ENCODE measurements around the gene GSG1L.

The GSG1L gene

DNA sequence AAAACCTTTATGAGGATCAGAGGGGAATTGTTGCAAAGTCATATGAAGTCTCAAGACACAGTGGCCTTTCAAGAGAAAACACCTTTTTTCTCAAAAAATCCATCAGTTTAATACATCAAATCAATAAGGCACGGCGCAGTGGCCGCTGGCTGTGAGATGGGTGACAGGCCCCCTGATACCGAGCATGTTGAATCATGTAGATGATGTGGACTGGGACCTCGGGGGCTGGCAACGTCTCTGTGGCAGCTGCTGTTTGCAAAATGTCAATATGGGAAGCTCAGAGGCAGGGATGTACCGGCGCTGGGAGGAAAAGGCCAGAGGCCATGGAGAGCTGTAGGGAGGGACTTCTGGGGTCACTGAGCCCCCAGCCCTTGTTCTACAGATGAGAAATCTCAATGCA, 169.1 kb downstream of the GSG1L start:
- DNase-seq: no peak
- H3K4me3 ChIP-seq (ENCODE audit: low read depth, low read length): no peak overlapping the region
- TF ChIP-seq, protein P1, sequence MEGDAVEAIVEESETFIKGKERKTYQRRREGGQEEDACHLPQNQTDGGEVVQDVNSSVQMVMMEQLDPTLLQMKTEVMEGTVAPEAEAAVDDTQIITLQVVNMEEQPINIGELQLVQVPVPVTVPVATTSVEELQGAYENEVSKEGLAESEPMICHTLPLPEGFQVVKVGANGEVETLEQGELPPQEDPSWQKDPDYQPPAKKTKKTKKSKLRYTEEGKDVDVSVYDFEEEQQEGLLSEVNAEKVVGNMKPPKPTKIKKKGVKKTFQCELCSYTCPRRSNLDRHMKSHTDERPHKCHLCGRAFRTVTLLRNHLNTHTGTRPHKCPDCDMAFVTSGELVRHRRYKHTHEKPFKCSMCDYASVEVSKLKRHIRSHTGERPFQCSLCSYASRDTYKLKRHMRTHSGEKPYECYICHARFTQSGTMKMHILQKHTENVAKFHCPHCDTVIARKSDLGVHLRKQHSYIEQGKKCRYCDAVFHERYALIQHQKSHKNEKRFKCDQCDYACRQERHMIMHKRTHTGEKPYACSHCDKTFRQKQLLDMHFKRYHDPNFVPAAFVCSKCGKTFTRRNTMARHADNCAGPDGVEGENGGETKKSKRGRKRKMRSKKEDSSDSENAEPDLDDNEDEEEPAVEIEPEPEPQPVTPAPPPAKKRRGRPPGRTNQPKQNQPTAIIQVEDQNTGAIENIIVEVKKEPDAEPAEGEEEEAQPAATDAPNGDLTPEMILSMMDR (IDR thresholded peaks at IDR 0.05; ENCODE audit: low read depth, low read length): no peak
- peaks cover 8% of the 10 kb centered on the region for H3K9me3 ChIP-seq (ENCODE audit: severe bottlenecking)
- no peaks in the 10 kb centered on the region for H3K36me3 ChIP-seq
- no peak overlapping the region for H3K27ac ChIP-seq
- no peaks in the 10 kb centered on the region for H3K27me3 ChIP-seq (ENCODE audit: insufficient read depth, low read depth, severe bottlenecking)

DNA sequence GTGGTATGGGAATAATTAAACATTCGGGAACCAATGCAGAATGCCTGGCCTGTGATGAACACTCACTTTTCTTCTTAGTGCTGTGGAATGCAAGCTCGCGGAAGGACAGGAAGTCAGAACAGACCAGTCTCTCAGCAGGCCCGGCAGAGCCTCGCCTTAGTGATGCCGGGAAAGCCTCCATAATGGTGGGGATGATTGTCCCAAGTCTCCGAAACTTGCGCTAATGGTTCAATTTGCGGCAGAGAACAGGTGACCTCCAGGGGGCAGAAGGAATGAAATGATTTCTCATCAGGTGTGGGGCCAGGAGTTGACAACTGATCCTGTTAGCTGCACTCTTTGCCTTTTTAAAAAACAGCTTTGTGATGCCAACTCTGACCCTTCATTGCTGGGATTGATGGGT, 170.6 kb downstream of the GSG1L start:
- no peak overlapping the region for H3K4me3 ChIP-seq (ENCODE audit: low read depth, low read length)
- TF ChIP-seq, protein P1 (IDR thresholded peaks at IDR 0.05; ENCODE audit: low read depth, low read length): peak; percentile 45
- H3K27ac ChIP-seq: no peak overlapping the region
- no peak for DNase-seq
- peaks cover 8% of the 10 kb centered on the region for H3K9me3 ChIP-seq (ENCODE audit: severe bottlenecking)
- H3K36me3 ChIP-seq: no peaks in the 10 kb centered on the region
- no peaks in the 10 kb centered on the region for H3K27me3 ChIP-seq (ENCODE audit: insufficient read depth, low read depth, severe bottlenecking)

- TF ChIP-seq, protein P1 (IDR thresholded peaks at IDR 0.05; ENCODE audit: low read depth, low read length): no peak
- Histone ChIP-seq H3K27me3 (ENCODE audit: insufficient read depth, low read depth, severe bottlenecking) (no peaks in the 10 kb centered on the region), H3K27ac (no peak overlapping the region), H3K9me3 (ENCODE audit: severe bottlenecking) (no peaks in the 10 kb centered on the region), H3K4me3 (ENCODE audit: low read depth, low read length) (no peak overlapping the region), H3K36me3 (no peaks in the 10 kb centered on the region)
- no peak for DNase-seq
Measured at GRCh38 chr16:27890866-27891265, 172.6 kb downstream of the GSG1L start.

GRCh38 chr16:27890006-27890405, 173.5 kb downstream of the GSG1L start:
- no peaks in the 10 kb centered on the region for H3K36me3 ChIP-seq
- H3K27ac ChIP-seq: no peak overlapping the region
- TF ChIP-seq, protein P1 (IDR thresholded peaks at IDR 0.05; ENCODE audit: low read depth, low read length): no peak
- H3K9me3 ChIP-seq (ENCODE audit: severe bottlenecking): no peaks in the 10 kb centered on the region
- no peaks in the 10 kb centered on the region for H3K27me3 ChIP-seq (ENCODE audit: insufficient read depth, low read depth, severe bottlenecking)
- H3K4me3 ChIP-seq (ENCODE audit: low read depth, low read length): no peak overlapping the region
- no peak for DNase-seq

DNA sequence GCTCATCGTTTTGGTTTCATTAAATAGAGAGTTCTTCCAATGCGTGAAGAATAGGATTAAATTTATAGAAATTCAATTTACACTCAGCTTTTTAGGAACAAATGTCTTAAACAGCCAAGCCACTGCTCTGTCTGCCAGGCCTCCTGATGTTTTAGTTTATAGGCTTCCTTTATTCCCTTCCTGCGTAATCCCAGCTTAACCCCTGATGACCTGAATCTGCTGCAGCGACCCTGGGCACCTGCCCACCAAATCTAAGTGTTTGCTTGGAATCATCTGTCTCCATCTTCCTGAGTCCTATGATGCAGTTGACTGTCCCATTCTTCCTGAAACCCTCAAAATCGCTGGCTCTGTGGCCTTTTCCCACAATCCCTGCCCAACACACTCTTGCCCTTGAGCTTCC, 179.9 kb downstream of the GSG1L start:
- peak; percentile 83 for DNase-seq
- H3K27ac ChIP-seq: peak overlapping the region; percentile 59
- no peaks in the 10 kb centered on the region for H3K27me3 ChIP-seq (ENCODE audit: insufficient read depth, low read depth, severe bottlenecking)
- H3K4me3 ChIP-seq (ENCODE audit: low read depth, low read length): no peak overlapping the region
- TF ChIP-seq, protein P1 (IDR thresholded peaks at IDR 0.05; ENCODE audit: low read depth, low read length): no peak
- no peaks in the 10 kb centered on the region for H3K36me3 ChIP-seq
- H3K9me3 ChIP-seq (ENCODE audit: severe bottlenecking): no peaks in the 10 kb centered on the region

DNA sequence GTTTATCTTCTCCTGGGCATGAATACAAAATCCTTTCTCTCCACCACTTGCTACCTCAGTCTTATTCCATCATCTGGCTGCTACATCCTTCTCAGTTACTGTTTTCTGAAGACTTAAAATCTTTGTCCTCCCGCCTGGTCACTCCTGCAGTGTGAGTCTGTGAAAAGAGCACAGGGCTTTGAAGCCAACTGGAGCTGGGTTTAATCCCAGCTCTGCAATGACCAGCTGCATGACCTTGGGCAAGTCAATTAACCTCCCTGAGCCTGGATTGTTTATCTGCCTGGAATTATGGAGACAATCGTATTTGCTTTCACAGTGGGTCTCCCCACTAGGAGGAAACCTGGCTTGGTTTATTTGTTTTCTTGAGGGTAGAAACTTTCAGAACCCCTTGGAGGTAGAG, 183.2 kb downstream of the GSG1L start:
- Histone ChIP-seq H3K27me3 (ENCODE audit: insufficient read depth, low read depth, severe bottlenecking) (no peaks in the 10 kb centered on the region), H3K36me3 (no peaks in the 10 kb centered on the region), H3K9me3 (ENCODE audit: severe bottlenecking) (peaks cover 5% of the 10 kb centered on the region), H3K27ac (peak overlapping the region; percentile 90), H3K4me3 (ENCODE audit: low read depth, low read length) (peak overlapping the region; percentile 16)
- peak; percentile 78 for DNase-seq
- TF ChIP-seq, protein P1 (IDR thresholded peaks at IDR 0.05; ENCODE audit: low read depth, low read length): no peak
